ENCODE data around the gene CDC42EP2.

Gene CDC42EP2, protein sequence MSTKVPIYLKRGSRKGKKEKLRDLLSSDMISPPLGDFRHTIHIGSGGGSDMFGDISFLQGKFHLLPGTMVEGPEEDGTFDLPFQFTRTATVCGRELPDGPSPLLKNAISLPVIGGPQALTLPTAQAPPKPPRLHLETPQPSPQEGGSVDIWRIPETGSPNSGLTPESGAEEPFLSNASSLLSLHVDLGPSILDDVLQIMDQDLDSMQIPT

DNA sequence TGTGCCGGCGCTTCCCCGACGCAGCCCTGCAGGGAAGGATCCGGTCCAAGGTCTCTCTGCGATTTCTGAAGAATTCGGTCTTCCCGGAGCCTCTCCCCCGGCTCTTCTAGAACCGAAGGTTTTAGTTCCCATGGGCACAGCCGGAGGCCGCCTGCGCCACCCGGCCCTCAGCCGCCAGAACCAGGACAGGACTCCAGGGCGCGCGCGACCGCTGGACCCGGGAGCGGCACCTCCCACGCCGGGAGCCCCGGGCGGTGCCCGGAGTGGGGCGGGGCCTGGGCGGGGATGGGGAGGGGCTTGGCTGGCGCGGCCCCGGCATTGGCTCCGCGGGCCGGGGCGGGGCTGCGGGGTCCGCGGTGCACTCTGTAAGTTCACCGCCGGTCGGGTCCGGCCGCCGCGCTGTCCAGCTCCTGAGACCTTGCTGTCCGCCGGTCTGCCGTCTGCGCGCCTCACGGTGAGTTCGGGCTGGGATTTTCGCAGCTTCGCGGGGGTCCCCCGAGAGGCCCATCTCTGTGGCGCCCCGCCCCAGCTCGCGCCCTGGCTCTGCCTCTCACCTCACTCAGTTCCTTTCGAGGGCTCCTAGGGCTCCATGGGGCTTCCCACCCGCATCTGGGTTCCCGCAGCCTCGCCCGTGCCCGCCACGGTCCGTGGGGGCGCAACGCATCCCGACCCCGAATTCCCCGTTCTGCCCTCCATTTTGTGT lies at the start of gene CDC42EP2:
Gene CDC42EP2, plus strand, starts transcription at position 366 of the 703 bp plus-strand sequence. CDS start 6,033 bp downstream, outside the sequence.
- peak within 1 kb of the TSS; percentile 73 for H3K4me3 ChIP-seq (ENCODE audit: low read depth, low read length)
- TF ChIP-seq, protein P1, sequence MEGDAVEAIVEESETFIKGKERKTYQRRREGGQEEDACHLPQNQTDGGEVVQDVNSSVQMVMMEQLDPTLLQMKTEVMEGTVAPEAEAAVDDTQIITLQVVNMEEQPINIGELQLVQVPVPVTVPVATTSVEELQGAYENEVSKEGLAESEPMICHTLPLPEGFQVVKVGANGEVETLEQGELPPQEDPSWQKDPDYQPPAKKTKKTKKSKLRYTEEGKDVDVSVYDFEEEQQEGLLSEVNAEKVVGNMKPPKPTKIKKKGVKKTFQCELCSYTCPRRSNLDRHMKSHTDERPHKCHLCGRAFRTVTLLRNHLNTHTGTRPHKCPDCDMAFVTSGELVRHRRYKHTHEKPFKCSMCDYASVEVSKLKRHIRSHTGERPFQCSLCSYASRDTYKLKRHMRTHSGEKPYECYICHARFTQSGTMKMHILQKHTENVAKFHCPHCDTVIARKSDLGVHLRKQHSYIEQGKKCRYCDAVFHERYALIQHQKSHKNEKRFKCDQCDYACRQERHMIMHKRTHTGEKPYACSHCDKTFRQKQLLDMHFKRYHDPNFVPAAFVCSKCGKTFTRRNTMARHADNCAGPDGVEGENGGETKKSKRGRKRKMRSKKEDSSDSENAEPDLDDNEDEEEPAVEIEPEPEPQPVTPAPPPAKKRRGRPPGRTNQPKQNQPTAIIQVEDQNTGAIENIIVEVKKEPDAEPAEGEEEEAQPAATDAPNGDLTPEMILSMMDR (IDR thresholded peaks at IDR 0.05; ENCODE audit: control insufficient read depth, extremely low read depth, insufficient read depth), result no peak
- DNase-seq (ENCODE audit: low read depth), result peak; percentile 28

DNA sequence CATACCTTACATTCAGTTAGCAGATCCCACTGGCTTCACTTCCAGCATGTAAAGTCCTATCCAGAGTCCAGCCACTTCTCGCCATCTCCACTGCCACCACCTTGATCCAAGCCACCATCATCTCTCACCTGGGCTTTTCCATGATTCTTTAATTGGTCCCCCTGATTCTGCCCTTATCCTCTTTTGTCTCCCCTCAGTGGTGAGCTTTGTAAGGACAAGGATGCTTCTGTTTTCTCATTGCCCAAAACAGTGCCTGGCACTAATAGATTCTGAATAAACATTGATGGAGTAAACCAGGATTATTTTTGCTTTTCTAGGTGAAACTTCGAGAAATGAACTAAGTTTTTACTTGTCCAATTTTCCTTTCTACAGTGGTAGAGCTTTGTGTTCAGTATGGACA lies 48.5 kb upstream of the CDC42EP2 start:
- TF ChIP-seq, protein P1 (IDR thresholded peaks at IDR 0.05; ENCODE audit: control insufficient read depth, extremely low read depth, insufficient read depth), result peak; percentile 35; the same call in 1 of the 2 replicates
- no peak for DNase-seq (ENCODE audit: low read depth)
- H3K4me3 ChIP-seq (ENCODE audit: low read depth, low read length), result no peak overlapping the region

DNA sequence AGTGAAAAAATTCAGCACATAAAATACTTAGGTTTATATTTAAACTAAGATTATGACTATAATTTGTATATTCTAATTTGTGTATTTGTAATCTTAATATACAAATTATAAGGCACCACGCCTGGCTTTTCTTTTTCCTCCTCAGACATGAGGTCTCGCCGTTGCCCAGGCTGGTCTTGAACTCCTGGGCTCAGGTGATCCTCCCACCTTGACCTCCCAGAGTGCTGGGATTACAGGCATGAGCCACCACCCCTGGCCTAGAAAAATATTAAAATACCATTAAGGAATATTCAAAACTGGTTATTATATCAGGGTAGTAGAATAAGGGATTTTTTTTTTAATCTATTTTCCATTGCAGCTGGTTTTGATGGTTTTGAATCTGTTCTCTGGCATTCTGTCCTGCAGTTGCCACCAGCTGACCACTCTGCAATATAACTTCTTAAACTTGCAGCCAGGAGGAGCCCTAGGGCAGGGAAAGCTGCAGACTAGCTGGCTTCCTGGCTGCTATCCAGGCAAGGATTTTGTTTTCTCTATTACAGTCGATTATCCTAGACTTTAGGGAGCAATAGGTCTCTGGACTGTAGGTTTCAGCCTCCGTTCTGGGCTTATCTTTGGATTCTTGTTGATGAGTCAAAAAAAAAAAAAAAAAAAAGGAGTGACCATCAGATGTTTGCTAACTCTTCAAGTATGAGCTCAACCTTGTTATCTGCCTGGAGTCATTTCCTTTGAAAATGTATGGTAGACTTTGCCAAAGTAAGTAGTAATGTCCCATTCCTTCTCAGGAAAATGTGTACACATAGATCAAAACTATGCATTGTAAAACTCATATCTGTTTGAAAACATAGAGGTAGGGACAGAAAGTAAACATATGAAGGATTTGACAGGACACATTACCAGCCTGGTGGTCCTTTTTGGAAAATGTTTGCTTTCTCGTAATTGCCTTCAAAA lies 39.7 kb upstream of the CDC42EP2 start:
- peak; percentile 79 for DNase-seq (ENCODE audit: low read depth)

DNA sequence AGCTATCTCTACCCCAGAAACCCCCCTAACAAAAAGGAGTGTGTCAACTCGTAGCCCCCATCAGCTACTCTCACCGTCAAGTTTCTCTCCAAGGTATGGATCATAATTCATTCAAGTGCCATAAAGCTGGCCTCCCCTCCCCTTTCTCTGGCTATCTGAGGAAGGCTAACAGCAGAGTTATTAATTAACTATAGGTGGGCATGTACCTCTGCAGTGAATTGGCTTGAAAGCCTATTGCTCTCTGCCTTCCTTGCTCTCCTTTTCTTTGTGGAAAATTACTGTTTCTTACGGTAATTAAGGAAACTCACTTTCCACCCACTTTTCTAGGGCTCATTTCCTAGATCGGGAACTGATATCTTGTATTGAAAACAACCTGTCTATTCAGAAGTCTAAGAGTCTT lies 38.8 kb upstream of the CDC42EP2 start:
- TF ChIP-seq, protein P1 (IDR thresholded peaks at IDR 0.05; ENCODE audit: control insufficient read depth, extremely low read depth, insufficient read depth), result no peak
- H3K4me3 ChIP-seq (ENCODE audit: low read depth, low read length), result no peak overlapping the region
- no peak for DNase-seq (ENCODE audit: low read depth)

More for the DNA sequence above, 39.7 kb upstream of the CDC42EP2 start:
- TF ChIP-seq, protein P1 (IDR thresholded peaks at IDR 0.05; ENCODE audit: control insufficient read depth, extremely low read depth, insufficient read depth), result peak; percentile 89
- H3K4me3 ChIP-seq (ENCODE audit: low read depth, low read length), result no peak overlapping the region

DNA sequence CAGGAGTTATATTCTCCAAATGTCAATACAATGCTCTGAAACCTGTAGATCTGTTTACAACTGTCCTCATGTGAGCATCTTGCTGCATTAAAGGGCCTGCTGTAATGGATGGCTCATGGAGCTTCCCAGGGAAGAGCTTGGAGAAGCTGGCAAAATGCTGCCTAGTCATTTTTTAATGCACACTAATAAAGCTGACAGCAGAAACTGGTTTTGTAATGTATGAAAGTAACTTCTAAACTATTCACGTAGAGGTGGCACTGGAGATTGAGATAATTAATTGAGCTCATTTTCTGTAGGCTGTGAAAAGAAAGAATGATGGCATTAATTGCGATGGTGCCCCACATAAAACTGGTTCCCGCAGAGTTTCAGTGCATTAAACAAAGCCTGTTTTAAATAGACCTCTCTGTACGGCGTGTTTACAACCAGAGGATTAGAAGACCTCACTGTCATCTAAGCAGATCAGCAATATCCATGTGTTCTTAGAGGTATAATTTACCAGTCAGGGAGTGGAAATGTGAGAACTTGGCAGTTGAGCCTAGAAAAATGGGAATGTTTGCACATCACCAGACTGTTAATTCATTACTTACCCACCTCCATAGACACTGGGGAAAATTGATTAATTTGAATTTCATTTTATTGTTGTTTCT lies 36.9 kb upstream of the CDC42EP2 start:
- TF ChIP-seq, protein P1 (IDR thresholded peaks at IDR 0.05; ENCODE audit: control insufficient read depth, extremely low read depth, insufficient read depth), result no peak
- no peak overlapping the region for H3K4me3 ChIP-seq (ENCODE audit: low read depth, low read length)

DNA sequence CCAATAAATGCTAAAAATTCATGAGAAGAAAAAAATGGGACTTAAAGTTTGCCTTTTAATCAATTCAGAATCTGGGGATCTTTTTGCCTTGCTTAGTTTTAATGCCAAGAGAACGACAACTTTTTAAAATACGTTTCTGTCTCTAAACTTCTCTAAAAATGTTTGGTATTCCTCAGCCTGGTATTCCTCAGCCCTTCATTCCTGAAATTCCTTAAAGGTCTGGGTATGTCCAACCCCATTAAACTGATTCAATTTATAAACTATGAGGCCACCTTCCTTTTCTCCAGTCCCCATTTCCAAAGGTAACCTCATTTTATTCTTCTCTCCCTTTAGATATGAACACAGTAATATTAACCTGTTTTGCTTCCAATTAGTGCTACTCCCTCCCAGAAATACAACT lies 36.3 kb upstream of the CDC42EP2 start:
- no peak for DNase-seq (ENCODE audit: low read depth)
- TF ChIP-seq, protein P1 (IDR thresholded peaks at IDR 0.05; ENCODE audit: control insufficient read depth, extremely low read depth, insufficient read depth), result no peak
- no peak overlapping the region for H3K4me3 ChIP-seq (ENCODE audit: low read depth, low read length)

More for the DNA sequence above, 36.9 kb upstream of the CDC42EP2 start:
- no peak for DNase-seq (ENCODE audit: low read depth)

Data from LNCaP clone FGC (cell line).